CD14-positive monocyte (primary cell): ENCODE results near the gene FFAR3. TPM values are rescaled to one million over a fixed set of nuclear protein-coding genes. Genes with fewer than 3 reads are reported as not detected.

Experiments used
- DNase-seq, 3 donors: peaks; one replicate each; pipeline ENCODE4 v3.0.0-alpha.2; 2011 to 2022
- H2AFZ ChIP-seq: 2 replicates; pipeline ENCODE4 v1.6.0; 2012; ENCODE audit warnings: mild to moderate bottlenecking, low read depth, low read length, inconsistent platforms; ENCODE audit not compliant: insufficient read depth, poor library complexity, severe bottlenecking
- H3K27ac ChIP-seq, 2 donors: 1 replicate in 1 of 2; 2 replicates in 1 of 2; pipeline ENCODE4 v1.5.1; 2012 to 2013; ENCODE audit warnings: low read length in 2 of 2, control low read depth in 1 of 2, inconsistent platforms in 1 of 2, low read depth in 1 of 2, mild to moderate bottlenecking in 1 of 2
- H3K27me3 ChIP-seq, 2 donors: one replicate each; pipeline versions ENCODE4 v1.6.0 to v1.6.1; 2011 to 2013; ENCODE audit warnings: low read length in 2 of 2; ENCODE audit not compliant: control insufficient read depth in 2 of 2, insufficient read depth in 2 of 2
- H3K36me3 ChIP-seq, 2 donors: replicated peaks in 1 of 2; 1 replicate in 1 of 2; 2 replicates in 1 of 2; pipeline versions ENCODE4 v1.5.1 to v1.6.1; 2012 to 2013; ENCODE audit warnings: low read length in 2 of 2, control low read depth in 1 of 2, inconsistent platforms in 1 of 2, mild to moderate bottlenecking in 1 of 2; ENCODE audit not compliant: insufficient read depth in 2 of 2, control insufficient read depth in 1 of 2
- H3K4me1 ChIP-seq, 2 donors: 1 replicate in 1 of 2; 2 replicates in 1 of 2; pipeline versions ENCODE4 v1.5.1 to v1.6.1; 2012 to 2013; ENCODE audit warnings: low read length in 2 of 2, control low read depth in 1 of 2, inconsistent platforms in 1 of 2, mild to moderate bottlenecking in 1 of 2, moderate library complexity in 1 of 2; ENCODE audit not compliant: insufficient read depth in 2 of 2, control insufficient read depth in 1 of 2
- H3K4me2 ChIP-seq: replicated peaks from 2 replicates; pipeline ENCODE3; 2012; ENCODE audit warnings: low read length, moderate library complexity, mild to moderate bottlenecking; ENCODE audit not compliant: poor library complexity, severe bottlenecking; ENCODE audit errors: extremely low read depth
- H3K4me3 ChIP-seq, 3 experiments: fragments of 200-600 bp in 1 of 3; sonication (generic) in 1 of 3; replicated peaks in 1 of 3; 1 replicate in 2 of 3; 2 replicates in 1 of 3; pipeline ENCODE4 v1.5.1; 2011 to 2013; ENCODE audit warnings: low read length in 3 of 3, mild to moderate bottlenecking in 3 of 3, control low read depth in 2 of 3, low read depth in 2 of 3, inconsistent platforms in 1 of 3, moderate library complexity in 1 of 3
- H3K79me2 ChIP-seq: 2 replicates; pipeline ENCODE4 v1.6.0; 2012; ENCODE audit warnings: mild to moderate bottlenecking, control low read depth, inconsistent platforms, low read length, moderate library complexity; ENCODE audit not compliant: insufficient read depth
- H3K9ac ChIP-seq: 2 replicates; pipeline ENCODE4 v1.6.0; 2017; ENCODE audit warnings: low read length, mild to moderate bottlenecking; ENCODE audit not compliant: insufficient read depth, poor library complexity, severe bottlenecking
- H3K9me3 ChIP-seq, 2 donors: replicated peaks in 1 of 2; 1 replicate in 1 of 2; 2 replicates in 1 of 2; pipeline versions ENCODE4 v1.5.1 to v1.6.1; 2012 to 2013; ENCODE audit warnings: low read length in 2 of 2, control low read depth in 1 of 2; ENCODE audit not compliant: control insufficient read depth in 1 of 2, insufficient read depth in 1 of 2
- H4K20me1 ChIP-seq: 2 replicates; pipeline ENCODE4 v1.6.0; 2012; ENCODE audit warnings: mild to moderate bottlenecking, low read length, control low read depth, moderate library complexity; ENCODE audit not compliant: insufficient read depth
- H3K27ac Mint-ChIP-seq, 7 donors: one replicate each; pipeline ENCODE4 v1.8.0; 2020; ENCODE audit warnings: mild to moderate bottlenecking in 7 of 7, mixed read lengths in 7 of 7, moderate library complexity in 6 of 7, inconsistent platforms in 2 of 7
- H3K27me3 Mint-ChIP-seq, 3 donors: one replicate each; pipeline ENCODE4 v1.8.0; 2021 to 2022; ENCODE audit warnings: low read depth in 3 of 3, mild to moderate bottlenecking in 3 of 3, mixed read lengths in 3 of 3, moderate library complexity in 3 of 3, inconsistent platforms in 1 of 3
- H3K36me3 Mint-ChIP-seq, 2 donors: one replicate each; pipeline ENCODE4 v1.8.0; 2020; ENCODE audit warnings: mixed read lengths in 2 of 2, inconsistent platforms in 1 of 2, mild to moderate bottlenecking in 1 of 2
- H3K4me1 Mint-ChIP-seq: one replicate; pipeline ENCODE4 v1.8.0; 2020; ENCODE audit warnings: mild to moderate bottlenecking, mixed read lengths
- H3K4me3 Mint-ChIP-seq, 2 donors: one replicate each; pipeline ENCODE4 v1.8.0; 2020; ENCODE audit warnings: mild to moderate bottlenecking in 2 of 2, mixed read lengths in 2 of 2, moderate library complexity in 1 of 2
- H3K9me3 Mint-ChIP-seq, 7 donors: one replicate each; pipeline ENCODE4 v1.8.0; 2020 to 2022; ENCODE audit warnings: mixed read lengths in 7 of 7, mild to moderate bottlenecking in 6 of 7, moderate library complexity in 6 of 7, inconsistent platforms in 2 of 7
- WGBS: methylation state at CpG from one replicate; pipeline ENCODE4 v1.1.5; 2013; ENCODE audit warnings: missing lambda C conversion rate; ENCODE audit not compliant: insufficient coverage; 5-methylcytosine and 5-hydroxymethylcytosine counted together
- intact Hi-C, 2 donors: fragments of 100-400 bp; cut with micrococcal nuclease; formaldehyde crosslinking; loops; one replicate each; pipeline versions ENCODE4 v1.15.0 to v1.15.1; 2023
- polyA plus RNA-seq, 3 donors: library from polyadenylated mRNA; depleted of rRNA in 1 of 3; unstranded in 2 of 3; stranded (reverse) in 1 of 3; fragments of 300-500 nt in 2 of 3; fragments of >200 nt in 1 of 3; fragmentation: Illumina TruSeq in 2 of 3; gene quantifications; 1 replicate in 2 of 3; 2 replicates in 1 of 3; pipeline ENCODE4 v1.2.3, GENCODE V29; 2012 to 2021
- TF ChIP-seq, protein P1 (sequence below): fragments of 200-600 bp; IDR thresholded peaks from one replicate; pipeline ENCODE4 v1.8.0; 2022; ENCODE audit warnings: antibody characterized with exemption, mild to moderate bottlenecking

Gene FFAR3
- polyA plus RNA-seq, 3 donors: 1.2 to 17.9 (median 1.2) TPM

DNA sequence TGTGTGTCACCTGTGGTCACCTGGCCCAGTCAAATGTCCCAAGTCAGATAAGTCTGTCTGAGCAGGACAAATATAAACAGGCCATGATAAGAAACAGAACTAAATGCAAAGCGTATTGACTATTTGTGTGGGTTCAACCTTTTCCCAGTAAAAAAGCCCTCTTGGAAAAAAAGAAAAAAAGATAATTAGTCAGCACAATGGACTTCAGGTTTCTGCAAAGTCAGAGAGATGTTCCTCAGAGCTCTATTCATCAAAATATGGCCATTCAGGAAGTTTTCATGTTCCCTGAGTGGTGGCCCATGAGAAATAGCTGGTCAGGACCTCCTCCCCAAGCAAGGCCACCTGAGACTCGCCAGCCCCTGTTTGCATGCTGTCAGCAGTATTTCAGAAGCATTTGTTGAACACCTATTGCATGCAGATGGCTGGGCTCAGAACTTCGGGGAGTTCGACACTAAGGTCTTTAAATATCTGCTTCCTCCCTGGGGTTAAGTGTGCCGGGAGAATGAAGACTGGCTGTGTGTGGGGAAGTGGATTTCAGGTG is 2.7 kb downstream of the FFAR3 start:
- Mint-ChIP-seq H3K9me3 (no peaks in the 10 kb centered on the region), H3K4me3 (peak overlapping the region in 1 of 2 donors; percentile 22), H3K27ac (no peak overlapping the region), H3K4me1 (peaks cover 16% of the 10 kb centered on the region), H3K36me3 (no peaks in the 10 kb centered on the region), H3K27me3 (peaks cover 0 to 16% (median 6%) of the 10 kb centered on the region in 3 donors)
- no peaks in the 10 kb centered on the region for H3K79me2 ChIP-seq
- H3K36me3 ChIP-seq: no peaks in the 10 kb centered on the region
- H3K9me3 ChIP-seq: no peaks in the 10 kb centered on the region
- DNase-seq: no peak
- no peak overlapping the region for H3K4me3 ChIP-seq
- no peaks in the 10 kb centered on the region for H4K20me1 ChIP-seq
- H3K27me3 ChIP-seq: no peaks in the 10 kb centered on the region
- no peak overlapping the region for H3K9ac ChIP-seq
- H3K27ac ChIP-seq: no peak overlapping the region
- WGBS: 29% methylated on average over 4 of the region's 5 CpGs
- intact Hi-C loops: no loop called here
- H3K4me1 ChIP-seq: peaks cover 13 to 14% of the 10 kb centered on the region in 2 donors
- no peak overlapping the region for H2AFZ ChIP-seq
- TF ChIP-seq, protein P1, sequence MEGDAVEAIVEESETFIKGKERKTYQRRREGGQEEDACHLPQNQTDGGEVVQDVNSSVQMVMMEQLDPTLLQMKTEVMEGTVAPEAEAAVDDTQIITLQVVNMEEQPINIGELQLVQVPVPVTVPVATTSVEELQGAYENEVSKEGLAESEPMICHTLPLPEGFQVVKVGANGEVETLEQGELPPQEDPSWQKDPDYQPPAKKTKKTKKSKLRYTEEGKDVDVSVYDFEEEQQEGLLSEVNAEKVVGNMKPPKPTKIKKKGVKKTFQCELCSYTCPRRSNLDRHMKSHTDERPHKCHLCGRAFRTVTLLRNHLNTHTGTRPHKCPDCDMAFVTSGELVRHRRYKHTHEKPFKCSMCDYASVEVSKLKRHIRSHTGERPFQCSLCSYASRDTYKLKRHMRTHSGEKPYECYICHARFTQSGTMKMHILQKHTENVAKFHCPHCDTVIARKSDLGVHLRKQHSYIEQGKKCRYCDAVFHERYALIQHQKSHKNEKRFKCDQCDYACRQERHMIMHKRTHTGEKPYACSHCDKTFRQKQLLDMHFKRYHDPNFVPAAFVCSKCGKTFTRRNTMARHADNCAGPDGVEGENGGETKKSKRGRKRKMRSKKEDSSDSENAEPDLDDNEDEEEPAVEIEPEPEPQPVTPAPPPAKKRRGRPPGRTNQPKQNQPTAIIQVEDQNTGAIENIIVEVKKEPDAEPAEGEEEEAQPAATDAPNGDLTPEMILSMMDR: no peak
- H3K4me2 ChIP-seq: no peak overlapping the region

DNA sequence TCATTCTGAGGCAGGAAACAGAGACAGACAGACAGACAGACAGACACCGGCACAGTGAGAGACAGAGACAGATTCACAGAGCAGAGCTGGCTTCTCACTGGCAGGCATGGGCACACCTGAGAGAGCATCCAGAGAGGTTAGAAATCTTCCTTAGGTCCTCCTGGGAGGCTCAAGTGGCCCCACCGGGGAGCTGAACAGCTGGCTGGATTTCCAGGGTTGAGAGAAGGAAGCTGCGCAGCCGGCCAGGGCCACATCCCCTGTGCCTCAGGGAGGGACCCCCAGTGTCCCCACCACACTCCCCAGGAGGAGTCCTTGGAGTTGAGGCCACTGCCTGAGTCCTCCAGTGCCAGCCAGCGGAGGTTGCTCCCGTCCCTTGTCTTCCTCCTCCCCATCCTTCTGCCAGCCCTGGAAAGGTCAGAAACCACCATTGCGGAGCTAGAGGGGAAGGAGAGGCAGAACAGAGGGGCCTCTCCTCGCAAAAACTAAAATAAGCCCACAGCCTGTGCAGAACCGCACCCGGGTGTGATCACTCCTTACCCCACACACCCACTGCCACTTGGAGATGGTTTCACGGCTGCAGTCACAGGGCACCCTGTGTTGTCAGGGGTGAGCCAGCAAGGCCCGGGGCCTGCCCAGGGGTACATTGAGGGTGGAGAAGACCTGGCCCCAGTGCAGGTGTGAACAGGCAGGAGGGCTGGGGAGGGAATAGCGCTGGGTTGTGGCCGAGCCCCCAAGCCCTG is 4.2 kb downstream of the FFAR3 start:
- H2AFZ ChIP-seq: no peak overlapping the region
- Mint-ChIP-seq H3K9me3 (no peaks in the 10 kb centered on the region), H3K27ac (peak overlapping the region in 1 of 7 donors; percentile 40), H3K36me3 (no peaks in the 10 kb centered on the region), H3K27me3 (peaks cover 0 to 18% (median 8%) of the 10 kb centered on the region in 3 donors), H3K4me1 (peaks cover 13% of the 10 kb centered on the region), H3K4me3 (no peak overlapping the region)
- H3K9me3 ChIP-seq: no peaks in the 10 kb centered on the region
- peaks cover 11 to 12% of the 10 kb centered on the region in 2 donors for H3K4me1 ChIP-seq
- intact Hi-C loops: no loop called here
- TF ChIP-seq, protein P1: no peak
- H3K27ac ChIP-seq: no peak overlapping the region
- 93% methylated on average over 4 of the region's 14 CpGs for WGBS
- no peaks in the 10 kb centered on the region for H4K20me1 ChIP-seq
- DNase-seq: no peak
- H3K4me2 ChIP-seq: no peak overlapping the region
- H3K27me3 ChIP-seq: no peaks in the 10 kb centered on the region
- H3K9ac ChIP-seq: no peak overlapping the region
- no peaks in the 10 kb centered on the region for H3K36me3 ChIP-seq
- H3K79me2 ChIP-seq: no peaks in the 10 kb centered on the region
- no peak overlapping the region for H3K4me3 ChIP-seq
